Stimulated activated CD8-positive, alpha-beta memory T cell treated with anti-CD3 and anti-CD28 coated beads, Interleukin-15, amount 100 ng/mL, for 48 hours (primary cell): ENCODE measurements around the gene BICC1.

Experiments used
- DNase-seq, 2 donors: peaks; one replicate each; pipeline ENCODE4 v3.0.0-alpha.2; 2020; ENCODE audit warnings: low read depth in 2 of 2

The BICC1 gene

GRCh38 chr10:58647376-58648112 is 134.9 kb downstream of the BICC1 start:
- DNase-seq, result no peak

DNA sequence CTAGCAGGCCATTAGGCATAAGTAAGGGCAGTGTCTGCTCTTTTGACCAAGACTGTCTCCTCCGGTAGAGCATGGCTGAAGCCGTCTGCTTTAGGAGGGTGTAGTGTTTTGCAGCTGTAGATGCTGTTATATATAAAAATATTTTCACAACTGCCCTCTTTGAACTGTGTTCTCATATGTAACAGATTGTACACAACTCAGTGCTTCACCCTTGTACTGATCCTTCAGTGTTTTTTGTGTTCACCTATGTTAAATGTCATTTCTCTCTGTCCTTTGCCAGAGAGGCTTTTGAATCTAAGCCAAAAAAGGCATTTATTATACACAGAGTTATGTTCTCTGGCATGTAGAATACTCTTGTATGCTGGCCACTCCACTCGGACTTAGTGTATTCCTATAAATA is 135.5 kb downstream of the BICC1 start:
- DNase-seq, result no peak

- no peak for DNase-seq
Observed at GRCh38 chr10:58651040-58651439, 138.4 kb downstream of the BICC1 start.

- DNase-seq, result no peak
Observed at GRCh38 chr10:58651742-58652141, 139.1 kb downstream of the BICC1 start.

- no peak for DNase-seq
Observed at GRCh38 chr10:58653139-58653538, 140.5 kb downstream of the BICC1 start.

- DNase-seq, result no peak
Observed at GRCh38 chr10:58660575-58661255, 148.0 kb downstream of the BICC1 start.

- no peak for DNase-seq
Observed at GRCh38 chr10:58661336-58661735, 148.7 kb downstream of the BICC1 start.

DNA sequence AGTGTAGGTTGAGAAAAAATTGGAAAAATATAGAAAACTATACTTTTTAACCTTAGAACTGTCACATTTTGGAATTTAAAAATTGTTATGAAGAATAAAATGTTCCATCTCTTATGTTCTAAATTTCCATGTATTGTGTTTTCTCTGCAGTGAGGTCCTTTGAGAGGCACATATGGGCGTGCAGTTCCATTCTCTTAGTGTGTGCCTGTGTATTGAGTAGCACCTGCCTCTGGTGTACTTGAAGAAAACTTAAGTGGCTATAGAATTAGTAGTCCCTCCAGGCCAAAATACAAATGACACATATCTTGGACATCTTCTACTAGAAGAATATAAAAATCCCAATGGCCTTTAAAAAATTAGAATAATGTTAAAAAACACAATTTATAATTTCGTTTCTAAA is 149.2 kb downstream of the BICC1 start:
- DNase-seq, result no peak

GRCh38 chr10:58662314-58662713 is 149.6 kb downstream of the BICC1 start:
- DNase-seq, result no peak

- no peak for DNase-seq
Observed at GRCh38 chr10:58665361-58665760, 152.7 kb downstream of the BICC1 start.

- no peak for DNase-seq
Observed at GRCh38 chr10:58666024-58666423, 153.4 kb downstream of the BICC1 start.

DNA sequence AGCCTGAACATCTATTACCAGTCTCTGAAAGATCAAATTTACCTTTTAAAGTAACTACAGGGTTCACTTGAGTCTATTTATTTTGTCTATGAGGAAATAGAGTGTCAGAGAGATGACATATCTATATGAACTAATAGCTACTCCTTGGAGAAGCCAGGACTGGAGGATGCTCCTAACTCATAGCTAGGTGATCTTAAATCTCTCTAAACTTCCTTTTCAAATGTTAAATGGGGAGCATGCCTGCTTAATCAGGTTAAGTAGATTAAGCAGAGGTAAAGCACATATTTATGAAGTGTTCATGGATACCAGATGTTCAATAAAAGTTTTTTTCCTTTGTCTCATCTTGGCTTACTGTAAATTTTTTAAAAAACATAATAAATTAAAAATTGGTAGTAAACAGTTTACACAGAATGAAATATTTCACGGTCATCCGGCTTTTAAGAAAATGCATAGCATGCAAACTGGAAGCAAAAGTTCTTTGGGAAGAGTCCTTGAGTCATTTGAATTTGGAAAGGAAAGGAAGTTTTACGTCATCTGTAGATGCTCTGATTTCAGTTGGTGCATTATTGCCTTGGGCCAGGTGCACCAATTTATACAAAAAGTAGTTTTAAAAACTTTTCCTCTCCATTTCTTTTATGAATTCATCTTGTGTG is 155.1 kb downstream of the BICC1 start:
- no peak for DNase-seq

DNA sequence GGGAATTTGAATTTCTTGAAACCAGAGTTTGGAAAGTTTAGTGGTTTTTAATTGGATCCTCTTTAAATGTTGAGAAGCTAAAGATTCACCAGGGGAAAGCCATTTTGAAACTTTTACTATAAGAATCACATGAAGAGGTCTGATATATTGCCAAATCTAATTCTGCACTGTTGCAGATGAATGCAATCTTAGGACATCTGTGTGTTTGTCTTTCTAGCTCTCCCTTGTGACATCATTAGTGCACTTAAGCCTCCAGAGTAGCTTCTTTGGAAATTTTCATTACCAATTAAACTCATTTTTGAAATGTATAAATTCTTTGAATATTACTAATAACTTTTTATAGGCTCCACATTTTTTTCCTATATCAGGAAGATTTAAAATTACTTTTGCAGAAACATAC is 160.2 kb downstream of the BICC1 start:
- DNase-seq, result no peak

DNA sequence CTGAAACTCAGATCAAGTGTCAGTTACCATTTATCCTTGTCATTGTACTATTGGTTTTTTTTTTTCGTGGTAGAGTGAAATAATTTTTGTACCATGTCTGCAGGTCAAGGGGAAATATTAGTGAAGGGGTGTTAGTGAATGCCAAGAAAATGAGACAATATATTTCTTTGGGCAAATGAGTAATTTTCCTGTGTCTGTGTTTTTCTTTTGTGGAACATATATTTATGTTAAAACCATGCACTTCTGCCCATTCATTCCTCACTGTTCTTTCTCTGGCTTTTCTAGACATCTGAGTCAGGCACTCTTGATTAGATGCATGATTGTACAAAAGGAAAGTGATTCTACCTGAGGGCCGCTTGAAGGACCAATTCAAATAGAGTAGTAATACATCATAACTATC is 161.6 kb downstream of the BICC1 start:
- no peak for DNase-seq

GRCh38 chr10:58675321-58675720 is 162.6 kb downstream of the BICC1 start:
- no peak for DNase-seq

DNA sequence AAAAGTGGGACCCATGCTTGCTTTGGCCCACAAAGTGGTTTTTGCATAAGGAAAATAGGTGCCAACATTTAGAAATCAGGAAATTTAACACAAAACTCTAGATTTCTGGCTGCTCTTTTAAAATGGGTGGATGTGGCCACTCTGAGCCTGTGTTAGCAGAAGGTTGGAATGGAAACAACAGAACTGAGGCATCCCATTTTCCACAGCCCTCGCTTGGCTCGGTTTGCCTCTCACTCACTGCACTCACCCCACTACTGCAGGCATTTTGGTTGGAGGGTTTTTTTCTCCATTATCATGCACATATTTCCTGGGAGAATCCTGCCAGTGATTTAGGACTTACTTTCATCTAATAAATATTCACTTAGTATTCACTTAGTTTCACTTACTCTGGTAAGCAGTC is 178.9 kb downstream of the BICC1 start:
- no peak for DNase-seq

DNA sequence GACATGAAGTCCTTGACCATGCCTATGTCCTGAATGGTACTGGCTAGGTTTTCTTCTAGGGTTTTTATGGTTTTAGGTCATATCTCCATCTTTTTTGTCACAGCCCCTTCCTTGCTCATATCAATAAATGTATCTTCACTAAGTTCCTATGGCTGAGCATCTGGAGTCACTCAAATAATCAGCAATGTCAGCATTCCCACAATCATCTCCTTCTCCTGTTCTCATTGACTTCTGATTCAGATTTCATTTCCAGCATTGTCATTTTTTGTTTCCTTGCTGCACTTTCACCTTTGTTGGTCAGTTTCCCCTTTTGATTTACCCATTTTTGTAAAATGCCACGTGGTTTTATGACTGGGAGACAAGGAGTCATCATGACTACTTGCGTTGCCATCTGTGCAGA is 181.2 kb downstream of the BICC1 start:
- DNase-seq, result no peak

- no peak for DNase-seq
Observed at GRCh38 chr10:58695022-58695421, 182.3 kb downstream of the BICC1 start.

DNA sequence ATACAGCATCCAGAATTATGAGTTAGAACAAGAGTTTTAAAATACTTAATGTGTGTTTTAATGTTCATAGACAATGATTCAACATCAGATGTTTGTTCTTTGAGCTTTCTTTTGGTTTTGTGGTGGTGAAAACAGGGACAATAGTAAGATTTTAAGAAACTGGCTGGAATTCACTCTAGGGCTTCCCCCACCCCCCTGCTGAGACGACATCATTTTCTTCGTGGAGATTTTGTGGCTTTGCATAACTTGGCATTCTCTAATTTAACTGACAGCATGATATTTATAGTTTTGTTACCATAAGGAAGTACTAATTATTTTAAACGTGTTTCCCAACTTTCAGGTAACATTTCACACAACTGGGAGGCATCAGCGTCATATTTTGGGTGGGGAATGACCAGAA is 184.1 kb downstream of the BICC1 start:
- DNase-seq, result no peak

GRCh38 chr10:58697691-58698090 is 185.0 kb downstream of the BICC1 start:
- no peak for DNase-seq

GRCh38 chr10:58698777-58699356 is 186.2 kb downstream of the BICC1 start:
- no peak for DNase-seq

DNA sequence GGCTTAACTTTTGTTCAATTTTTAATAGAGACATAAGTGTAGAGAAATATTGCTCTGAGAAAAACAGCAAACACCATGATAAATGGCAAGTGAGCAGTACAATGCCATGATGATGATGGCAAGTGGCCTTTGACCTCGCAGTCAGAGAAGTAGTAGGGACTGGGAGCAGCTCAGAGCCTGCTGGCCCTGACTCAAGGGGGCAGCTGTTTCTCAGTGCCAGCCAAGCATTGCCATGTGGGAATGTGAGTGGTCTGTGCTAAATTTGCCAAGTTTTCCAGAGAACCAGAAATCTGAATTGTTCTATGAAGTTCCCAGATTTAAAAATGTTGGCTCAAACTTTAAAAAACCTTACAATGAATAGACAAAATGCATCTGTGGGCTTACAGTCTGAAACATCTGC is 187.9 kb downstream of the BICC1 start:
- no peak for DNase-seq
